Measurements from ENCODE around the gene FAF2.
"Not testable (repeated sequence)": the region's sequence is repeated elsewhere in the genome, so short reads cannot be mapped to it uniquely, and the experiment has no call there.

The FAF2 gene

DNA sequence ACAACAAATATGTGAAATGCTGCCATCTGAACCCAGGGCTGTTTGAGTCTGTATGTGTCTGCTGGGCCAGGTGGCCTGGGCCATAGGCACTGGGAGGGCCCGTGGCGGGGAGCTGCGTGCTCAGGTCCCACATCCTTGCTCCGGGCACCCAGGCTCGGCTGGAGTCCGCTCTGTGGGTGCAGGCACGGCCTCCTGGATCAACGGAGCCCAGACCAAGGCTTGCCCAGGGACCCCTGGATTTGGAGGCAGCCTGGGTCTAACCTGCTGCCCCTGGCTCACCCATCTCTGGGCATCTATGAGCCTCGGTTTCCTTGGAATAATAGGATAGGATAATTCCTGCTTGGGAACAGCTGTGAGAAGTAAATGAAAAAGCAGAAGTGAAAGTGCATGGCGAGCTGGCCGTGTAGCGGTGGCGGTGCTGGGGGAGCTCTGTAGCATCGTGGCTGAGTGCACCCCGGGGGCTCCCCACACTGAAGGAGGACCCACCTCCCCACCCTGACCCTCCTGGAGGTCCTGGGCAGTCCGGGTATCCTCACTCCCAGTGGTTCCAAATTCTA lies 102.2 kb downstream of the FAF2 start:
- no peak for DNase-seq (ENCODE audit: low read depth)
- H3K9me3 ChIP-seq (ENCODE audit: control insufficient read depth, low read length), result no peaks in the 10 kb centered on the region
- H3K27me3 ChIP-seq (replicated peaks; ENCODE audit: control insufficient read depth, insufficient read depth, low read length), result peaks cover 12% of the 10 kb centered on the region
- H3K9ac ChIP-seq (ENCODE audit: low read length), result no peak overlapping the region
- no peaks in the 10 kb centered on the region for H3K36me3 ChIP-seq (ENCODE audit: control insufficient read depth, insufficient read depth, low read length, severe bottlenecking)
- H3K4me1 ChIP-seq (ENCODE audit: control insufficient read depth, insufficient read depth, low read length), result no peaks in the 10 kb centered on the region
- no peak overlapping the region for H3K4me3 ChIP-seq (ENCODE audit: low read length)

DNA sequence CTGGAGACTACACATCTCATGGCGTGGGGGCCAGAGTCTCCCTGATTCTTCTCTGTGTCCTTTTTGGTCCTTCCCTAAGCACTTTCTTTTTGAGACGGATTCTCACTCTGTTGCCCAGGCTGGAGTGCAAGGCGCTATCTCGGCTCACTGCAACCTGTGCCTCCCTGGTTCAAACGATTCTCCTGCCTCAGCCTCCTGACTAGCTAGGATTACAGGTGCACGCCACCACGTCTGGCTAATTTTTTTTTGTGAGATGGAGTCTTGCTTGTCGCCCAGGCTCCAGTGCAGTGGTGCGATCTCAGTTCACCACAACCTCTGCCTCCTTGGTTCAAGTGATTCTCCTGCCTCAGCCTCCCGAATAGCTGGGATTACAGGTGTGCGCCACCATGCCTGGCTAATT lies 102.8 kb downstream of the FAF2 start:
- peaks cover 12% of the 10 kb centered on the region for H3K27me3 ChIP-seq (replicated peaks; ENCODE audit: control insufficient read depth, insufficient read depth, low read length)
- H3K9me3 ChIP-seq (ENCODE audit: control insufficient read depth, low read length); H3K9ac ChIP-seq (ENCODE audit: low read length); H3K4me3 ChIP-seq (ENCODE audit: low read length); H3K36me3 ChIP-seq (ENCODE audit: control insufficient read depth, insufficient read depth, low read length, severe bottlenecking); DNase-seq (ENCODE audit: low read depth); H3K4me1 ChIP-seq (ENCODE audit: control insufficient read depth, insufficient read depth, low read length): not testable (repeated sequence)

DNA sequence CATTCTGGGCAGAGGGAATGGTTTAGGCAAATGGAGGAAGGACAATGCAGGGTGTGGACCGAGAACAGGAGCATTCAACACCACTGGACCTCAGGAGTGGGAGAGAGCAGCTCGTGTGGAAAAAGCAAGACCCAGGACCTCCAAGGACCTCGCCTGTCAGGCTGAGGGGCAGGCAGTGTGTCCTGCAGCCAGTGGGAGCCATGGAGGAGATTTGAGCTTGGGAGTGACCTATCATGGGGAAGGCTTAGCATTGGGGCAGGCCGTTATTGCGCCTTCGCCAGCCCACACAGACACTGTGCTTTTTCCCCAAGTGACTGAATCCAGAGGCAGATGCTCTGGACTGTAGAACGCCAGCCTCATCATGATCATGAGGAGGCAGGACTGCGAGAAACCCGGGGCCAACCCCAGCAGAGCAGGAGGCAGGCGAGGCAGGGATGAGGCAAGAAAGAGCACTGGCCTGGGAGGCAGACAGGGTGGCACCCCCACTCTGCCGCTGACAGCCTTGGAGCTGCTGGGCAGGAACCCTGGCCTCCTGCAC lies 104.2 kb downstream of the FAF2 start:
- no peaks in the 10 kb centered on the region for H3K36me3 ChIP-seq (ENCODE audit: control insufficient read depth, insufficient read depth, low read length, severe bottlenecking)
- no peak overlapping the region for H3K9ac ChIP-seq (ENCODE audit: low read length)
- H3K27me3 ChIP-seq (replicated peaks; ENCODE audit: control insufficient read depth, insufficient read depth, low read length), result peaks cover 12% of the 10 kb centered on the region
- no peaks in the 10 kb centered on the region for H3K4me1 ChIP-seq (ENCODE audit: control insufficient read depth, insufficient read depth, low read length)
- no peaks in the 10 kb centered on the region for H3K9me3 ChIP-seq (ENCODE audit: control insufficient read depth, low read length)
- no peak for DNase-seq (ENCODE audit: low read depth)
- H3K4me3 ChIP-seq (ENCODE audit: low read length), result no peak overlapping the region

DNA sequence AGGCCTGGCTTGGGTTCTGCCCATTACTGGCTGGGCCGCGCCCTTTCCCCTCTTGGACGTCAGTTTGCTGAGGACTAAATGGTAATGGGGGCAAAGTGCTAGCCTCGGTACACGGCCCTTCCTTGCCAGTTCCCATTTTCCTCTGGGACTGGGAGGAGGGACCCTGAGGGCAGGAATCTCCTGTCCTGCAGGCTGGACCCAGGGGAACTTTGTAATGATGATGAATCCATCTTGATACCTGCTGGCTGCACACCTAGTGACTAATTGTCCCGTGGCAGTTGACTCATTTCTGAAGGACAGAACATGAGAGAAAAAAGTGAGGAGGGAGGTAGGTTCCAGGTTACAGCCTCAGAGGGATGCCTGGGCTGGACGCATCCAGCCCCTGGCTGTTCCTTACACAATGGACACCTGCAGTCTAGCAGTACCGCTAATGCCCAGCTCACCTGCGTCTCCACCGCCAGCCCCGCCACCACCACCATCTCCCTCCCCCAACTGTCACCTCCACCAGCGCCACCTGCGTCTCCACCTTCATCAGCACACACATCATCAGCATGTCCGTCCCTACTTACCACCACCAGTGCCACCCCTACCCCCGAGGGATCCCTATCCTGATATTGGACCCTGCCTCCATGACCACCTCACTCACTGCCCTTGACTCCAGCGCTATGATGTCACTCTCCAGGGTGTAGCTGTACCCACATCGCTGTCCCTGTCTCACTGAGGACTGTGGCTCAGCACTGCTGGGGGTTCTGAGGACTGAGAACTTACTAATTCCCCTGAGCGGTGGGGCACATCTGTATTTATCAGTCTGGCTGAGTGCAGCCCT lies 105.3 kb downstream of the FAF2 start:
- no peaks in the 10 kb centered on the region for H3K36me3 ChIP-seq (ENCODE audit: control insufficient read depth, insufficient read depth, low read length, severe bottlenecking)
- DNase-seq (ENCODE audit: low read depth), result no peak
- H3K9ac ChIP-seq (ENCODE audit: low read length), result no peak overlapping the region
- H3K27me3 ChIP-seq (replicated peaks; ENCODE audit: control insufficient read depth, insufficient read depth, low read length), result peaks cover 12% of the 10 kb centered on the region
- no peak overlapping the region for H3K4me3 ChIP-seq (ENCODE audit: low read length)
- no peaks in the 10 kb centered on the region for H3K4me1 ChIP-seq (ENCODE audit: control insufficient read depth, insufficient read depth, low read length)
- no peaks in the 10 kb centered on the region for H3K9me3 ChIP-seq (ENCODE audit: control insufficient read depth, low read length)

DNA sequence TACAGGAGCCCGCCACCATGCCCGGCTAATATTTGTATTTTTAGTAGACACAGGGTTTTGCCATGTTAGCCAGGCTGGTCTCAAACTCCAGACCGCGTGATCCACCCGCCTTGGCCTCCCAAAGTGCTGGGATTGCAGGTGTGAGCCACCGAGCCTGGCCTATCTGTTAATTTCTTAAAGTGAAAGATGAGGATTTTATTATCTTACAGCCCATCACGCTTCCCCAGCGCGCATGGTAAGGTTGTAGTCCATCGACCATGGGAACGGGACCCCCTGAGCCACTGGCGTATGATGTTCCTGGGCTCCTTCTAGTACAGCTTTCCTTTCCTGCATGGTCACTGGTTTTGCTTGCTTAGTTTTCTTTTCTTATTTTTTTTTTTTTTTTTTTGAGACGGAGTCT lies 109.7 kb downstream of the FAF2 start:
- Histone ChIP-seq H3K4me3 (ENCODE audit: low read length) (no peak overlapping the region), H3K9ac (ENCODE audit: low read length) (no peak overlapping the region), H3K27me3 (replicated peaks; ENCODE audit: control insufficient read depth, insufficient read depth, low read length) (peaks cover 17% of the 10 kb centered on the region), H3K4me1 (ENCODE audit: control insufficient read depth, insufficient read depth, low read length) (no peaks in the 10 kb centered on the region), H3K36me3 (ENCODE audit: control insufficient read depth, insufficient read depth, low read length, severe bottlenecking) (no peaks in the 10 kb centered on the region), H3K9me3 (ENCODE audit: control insufficient read depth, low read length) (peaks cover 4% of the 10 kb centered on the region)
- no peak for DNase-seq (ENCODE audit: low read depth)
